Stimulated activated memory B cell treated with anti-CD40 and anti-IgM and Interleukin-4, amounts not matched to agents 10 μg/mL and 1 μg/mL and 100 μg/mL, for 72 hours (primary cell): ENCODE data around the gene GDI2.
"Not testable (repeated sequence)": the region's sequence is repeated elsewhere in the genome, so short reads cannot be mapped to it uniquely, and the experiment has no call there.

ENCODE experiments used
- ATAC-seq: fragments of 150-1000 bp; cut with Tn5 transposase; 2 replicates; pipeline ENCODE4 v1.10.0; 2021
- H3K27ac Mint-ChIP-seq: one replicate; pipeline ENCODE4 v1.8.0; 2022; ENCODE audit warnings: mild to moderate bottlenecking, mixed read lengths
- H3K27me3 Mint-ChIP-seq: one replicate; pipeline ENCODE4 v1.8.0; 2022; ENCODE audit warnings: mixed read lengths
- H3K36me3 Mint-ChIP-seq: one replicate; pipeline ENCODE4 v1.8.0; 2022; ENCODE audit warnings: mixed read lengths
- H3K4me1 Mint-ChIP-seq: one replicate; pipeline ENCODE4 v1.8.0; 2022; ENCODE audit warnings: mixed read lengths
- H3K4me3 Mint-ChIP-seq: one replicate; pipeline ENCODE4 v1.8.0; 2022; ENCODE audit warnings: mild to moderate bottlenecking, moderate library complexity, mixed read lengths
- H3K9me3 Mint-ChIP-seq: one replicate; pipeline ENCODE4 v1.8.0; 2022; ENCODE audit warnings: mixed read lengths

GDI2 gene

DNA sequence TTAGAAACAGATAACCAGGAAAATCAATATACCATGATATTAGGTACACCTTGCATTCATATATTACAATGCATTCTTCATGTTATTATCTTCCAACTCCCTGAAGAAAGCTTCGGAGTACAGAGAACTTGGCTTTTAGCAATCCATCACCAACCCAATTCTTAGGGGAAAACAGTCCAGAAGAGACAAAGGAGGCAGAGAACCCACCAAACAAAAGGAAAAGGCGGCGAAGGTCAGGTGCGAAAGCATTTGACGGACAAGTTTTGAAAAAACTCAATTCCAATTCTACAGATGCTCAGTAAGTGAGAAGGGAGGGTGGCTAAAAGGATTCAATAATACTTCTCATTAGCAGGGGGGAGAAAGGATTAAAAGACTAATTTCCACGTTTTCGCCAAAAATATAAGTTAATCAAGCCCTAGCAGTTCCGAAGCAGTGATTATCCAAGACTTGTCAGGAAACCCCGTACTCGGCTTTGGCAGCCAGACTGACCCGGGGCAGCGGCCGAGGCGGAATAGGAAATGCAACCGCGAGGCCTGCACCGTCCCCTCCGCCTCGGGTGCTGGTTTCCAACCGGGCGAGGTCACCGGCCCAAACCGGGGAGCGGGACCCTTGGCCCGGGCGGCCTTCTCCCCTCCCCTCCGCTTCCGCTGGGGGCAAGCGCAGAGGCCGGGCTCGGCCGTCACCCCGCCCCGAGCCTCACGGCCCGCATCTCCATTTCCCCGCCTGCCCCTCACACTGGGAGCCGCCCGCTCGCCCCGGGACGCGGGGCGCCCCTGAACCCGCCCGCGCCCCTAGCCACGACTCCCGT, 747 bp downstream of the GDI2 start:
- H3K27ac Mint-ChIP-seq = peak overlapping the region; percentile 88
- H3K27me3 Mint-ChIP-seq = no peaks in the 10 kb centered on the region
- peak; percentile 59 for ATAC-seq
- peaks cover 83% of the 10 kb centered on the region for H3K4me1 Mint-ChIP-seq
- peaks cover 18% of the 10 kb centered on the region for H3K36me3 Mint-ChIP-seq
- no peaks in the 10 kb centered on the region for H3K9me3 Mint-ChIP-seq
- peak overlapping the region; percentile 96 for H3K4me3 Mint-ChIP-seq

DNA sequence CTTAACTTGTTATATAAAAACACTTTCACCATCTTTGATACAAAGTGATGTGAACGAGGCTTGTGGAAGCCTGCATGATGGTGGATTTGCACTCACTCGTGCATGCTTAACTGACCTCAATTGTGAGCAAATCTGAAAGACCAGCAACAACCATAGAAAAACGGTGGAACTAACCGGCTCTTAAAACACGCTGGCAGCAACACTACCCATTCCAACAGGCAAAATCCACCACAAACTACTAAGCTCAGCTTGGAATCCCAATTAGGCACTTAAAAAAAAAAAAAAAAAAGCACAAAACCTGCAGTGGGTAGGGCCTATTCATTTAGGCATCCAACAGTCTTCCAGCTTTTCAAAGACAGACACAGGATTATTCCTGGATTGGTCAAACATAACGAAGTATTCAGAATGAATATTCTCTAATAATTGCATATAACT, 1.8 kb downstream of the GDI2 start:
- Mint-ChIP-seq H3K9me3 (no peaks in the 10 kb centered on the region), H3K4me1 (peaks cover 81% of the 10 kb centered on the region)

DNA sequence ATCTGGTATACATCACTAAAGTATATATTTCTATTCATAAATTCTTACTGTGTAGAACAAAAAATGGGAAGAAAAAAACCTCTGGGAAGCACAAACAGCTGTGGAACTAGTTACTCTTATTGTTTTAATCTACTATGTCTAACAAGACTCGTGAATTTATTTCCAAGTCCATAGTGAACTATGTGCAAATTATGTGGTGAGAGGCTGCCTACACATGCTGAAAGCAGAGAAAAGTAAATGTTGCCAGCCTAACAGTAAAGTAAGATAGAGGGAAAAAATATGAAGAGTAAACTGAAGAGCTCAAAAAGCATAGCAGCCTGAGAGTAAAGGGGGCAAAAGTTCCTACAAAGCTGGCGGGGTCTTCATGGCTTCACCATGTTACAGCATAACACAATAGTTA, 3.0 kb downstream of the GDI2 start:
- peak overlapping the region; percentile 96 for H3K4me3 Mint-ChIP-seq
- H3K4me1 Mint-ChIP-seq = peaks cover 79% of the 10 kb centered on the region
- peaks cover 24% of the 10 kb centered on the region for H3K36me3 Mint-ChIP-seq

More for the DNA sequence above, 1.8 kb downstream of the GDI2 start:
- peaks cover 18% of the 10 kb centered on the region for H3K36me3 Mint-ChIP-seq
- peak overlapping the region; percentile 88 for H3K27ac Mint-ChIP-seq
- H3K4me3 Mint-ChIP-seq = peak overlapping the region; percentile 96
- no peaks in the 10 kb centered on the region for H3K27me3 Mint-ChIP-seq
- no peak for ATAC-seq

DNA sequence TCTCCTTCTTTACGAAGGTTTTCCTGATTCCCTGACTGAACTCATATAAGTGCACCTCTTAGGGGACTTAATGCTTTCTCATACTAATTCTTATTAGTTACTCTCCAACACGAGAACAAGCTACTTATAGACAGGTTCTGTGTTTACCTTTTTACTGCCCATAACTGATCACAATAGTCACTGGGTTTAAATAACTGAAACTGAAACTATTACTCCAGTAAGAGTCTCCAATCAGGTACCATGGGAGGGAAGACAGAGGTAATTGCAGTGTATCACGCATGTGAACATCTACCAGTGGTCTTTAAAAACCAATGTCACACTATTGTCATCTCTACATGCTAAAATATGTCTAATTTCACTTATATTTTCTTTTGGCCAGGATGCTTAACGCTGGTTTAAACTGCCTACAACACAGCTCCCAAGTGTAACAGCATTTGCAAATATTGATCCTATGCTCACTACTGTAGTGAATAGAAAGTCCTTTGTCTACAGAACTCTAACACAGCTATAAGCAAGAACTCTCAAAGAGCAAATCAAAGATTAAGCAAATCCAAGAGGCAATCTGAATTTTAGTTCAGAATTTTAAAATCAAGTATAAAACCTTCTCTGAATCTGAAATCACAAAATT, 3.6 kb downstream of the GDI2 start:
- H3K36me3 Mint-ChIP-seq = peaks cover 25% of the 10 kb centered on the region

More for the DNA sequence above, 3.0 kb downstream of the GDI2 start:
- H3K9me3 Mint-ChIP-seq = no peaks in the 10 kb centered on the region
- H3K27me3 Mint-ChIP-seq = no peaks in the 10 kb centered on the region
- no peak for ATAC-seq
- H3K27ac Mint-ChIP-seq = no peak overlapping the region

DNA sequence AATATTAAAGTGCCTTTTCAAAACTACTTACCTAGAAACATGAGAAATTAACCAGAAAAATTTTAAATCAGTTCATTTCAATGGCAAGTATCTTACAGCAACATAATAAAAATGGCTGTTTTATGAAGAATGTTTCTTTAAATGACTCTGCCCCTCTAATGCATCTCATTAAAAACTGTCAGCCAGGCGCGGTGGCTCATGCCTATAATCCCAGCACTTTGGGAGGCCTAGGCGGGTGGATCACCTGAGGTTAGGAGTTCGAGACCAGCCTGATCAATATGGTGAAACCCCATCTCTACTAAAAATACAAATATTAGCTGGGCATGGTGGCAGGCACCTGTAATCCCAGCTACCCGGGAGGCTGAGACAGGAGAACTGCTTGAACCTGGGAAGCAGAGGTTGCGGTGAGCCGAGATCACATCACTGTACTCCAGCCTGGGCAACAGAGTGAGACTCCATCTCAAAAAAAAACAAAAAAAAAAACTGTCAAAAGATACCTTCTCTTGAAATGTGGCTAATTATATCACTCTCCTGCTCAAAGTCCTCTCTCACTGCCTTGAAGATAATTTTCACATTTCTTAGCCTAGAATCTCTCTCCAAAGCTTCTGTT, 4.3 kb downstream of the GDI2 start:
- not testable (repeated sequence) for H3K27me3 Mint-ChIP-seq, H3K9me3 Mint-ChIP-seq, ATAC-seq
- Mint-ChIP-seq H3K36me3 (peaks cover 31% of the 10 kb centered on the region), H3K4me3 (peak overlapping the region; percentile 96), H3K27ac (peak overlapping the region; percentile 45), H3K4me1 (peaks cover 75% of the 10 kb centered on the region)

More for the DNA sequence above, 3.6 kb downstream of the GDI2 start:
- Mint-ChIP-seq H3K4me3 (peak overlapping the region; percentile 96), H3K27ac (peak overlapping the region; percentile 45), H3K27me3 (no peaks in the 10 kb centered on the region), H3K4me1 (peaks cover 74% of the 10 kb centered on the region), H3K9me3 (no peaks in the 10 kb centered on the region)
- no peak for ATAC-seq

DNA sequence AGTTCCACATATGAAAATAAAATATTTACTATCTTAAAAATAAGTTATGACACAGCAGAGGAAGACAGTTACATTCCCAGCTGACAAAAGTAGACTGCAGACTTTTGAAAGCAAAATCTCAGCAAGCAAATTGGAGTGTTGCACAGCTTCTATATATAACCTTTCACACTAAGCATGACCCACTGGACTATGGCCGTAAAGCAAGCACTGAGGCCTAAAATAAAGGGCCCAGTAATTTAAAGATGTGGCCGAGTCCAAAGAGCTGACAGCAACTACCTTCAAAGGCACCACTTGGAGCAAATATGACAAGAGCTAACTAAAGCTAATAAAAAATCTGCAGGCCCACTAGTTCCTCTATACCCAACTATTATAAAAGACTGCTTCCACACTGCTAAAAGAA, 6.5 kb downstream of the GDI2 start:
- Mint-ChIP-seq H3K4me1 (peaks cover 78% of the 10 kb centered on the region), H3K27me3 (no peaks in the 10 kb centered on the region), H3K27ac (peak overlapping the region; percentile 46), H3K9me3 (no peaks in the 10 kb centered on the region), H3K4me3 (peak overlapping the region; percentile 9), H3K36me3 (peaks cover 30% of the 10 kb centered on the region)
- no peak for ATAC-seq

DNA sequence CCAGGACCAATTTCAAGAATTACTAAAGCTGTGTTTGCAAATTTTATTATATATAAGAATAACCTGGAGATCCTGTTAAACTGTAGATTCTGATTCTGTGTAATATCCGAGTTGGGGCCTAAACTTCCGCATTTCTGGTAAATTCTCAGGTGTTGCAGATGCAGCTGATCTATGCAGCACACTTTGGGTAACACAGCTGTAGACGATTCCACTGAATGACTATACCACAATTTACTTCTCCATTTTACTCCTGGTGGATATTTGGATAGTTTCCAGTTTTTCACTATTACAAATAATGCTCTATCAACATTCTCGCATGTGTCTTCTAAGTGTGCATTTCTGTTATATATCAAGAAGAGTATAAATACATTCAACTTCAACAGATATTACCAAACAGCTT, 7.5 kb downstream of the GDI2 start:
- H3K36me3 Mint-ChIP-seq = peaks cover 25% of the 10 kb centered on the region
- no peaks in the 10 kb centered on the region for H3K9me3 Mint-ChIP-seq
- ATAC-seq = peak; percentile 68

DNA sequence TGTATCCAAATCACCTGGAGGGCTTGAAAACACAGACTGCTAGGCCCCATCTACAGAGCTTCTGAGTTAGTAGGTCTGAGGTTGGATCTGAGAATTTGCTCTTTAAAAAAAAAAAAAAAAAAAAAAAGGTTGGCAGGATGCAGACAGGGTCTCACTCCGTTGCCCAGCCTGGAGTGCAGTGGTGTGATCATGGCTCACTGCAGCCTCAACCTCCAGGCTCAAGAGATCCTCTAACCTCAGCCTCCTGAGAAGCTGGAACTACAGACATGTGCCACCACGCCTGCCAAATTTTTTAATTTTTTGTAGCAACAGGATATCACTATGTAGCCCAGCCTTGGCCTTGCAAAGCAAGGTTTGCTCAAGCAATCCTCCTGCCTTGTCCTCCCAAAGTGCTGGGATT, 8.0 kb downstream of the GDI2 start:
- no peak overlapping the region for H3K4me3 Mint-ChIP-seq
- H3K27ac Mint-ChIP-seq = no peak overlapping the region
- H3K36me3 Mint-ChIP-seq = peaks cover 28% of the 10 kb centered on the region
- H3K27me3 Mint-ChIP-seq = no peaks in the 10 kb centered on the region
- H3K9me3 Mint-ChIP-seq = no peaks in the 10 kb centered on the region
- H3K4me1 Mint-ChIP-seq = peaks cover 63% of the 10 kb centered on the region
- ATAC-seq = no peak

More for the DNA sequence above, 7.5 kb downstream of the GDI2 start:
- H3K27ac Mint-ChIP-seq = no peak overlapping the region
- H3K27me3 Mint-ChIP-seq = no peaks in the 10 kb centered on the region
- peaks cover 67% of the 10 kb centered on the region for H3K4me1 Mint-ChIP-seq
- H3K4me3 Mint-ChIP-seq = no peak overlapping the region

DNA sequence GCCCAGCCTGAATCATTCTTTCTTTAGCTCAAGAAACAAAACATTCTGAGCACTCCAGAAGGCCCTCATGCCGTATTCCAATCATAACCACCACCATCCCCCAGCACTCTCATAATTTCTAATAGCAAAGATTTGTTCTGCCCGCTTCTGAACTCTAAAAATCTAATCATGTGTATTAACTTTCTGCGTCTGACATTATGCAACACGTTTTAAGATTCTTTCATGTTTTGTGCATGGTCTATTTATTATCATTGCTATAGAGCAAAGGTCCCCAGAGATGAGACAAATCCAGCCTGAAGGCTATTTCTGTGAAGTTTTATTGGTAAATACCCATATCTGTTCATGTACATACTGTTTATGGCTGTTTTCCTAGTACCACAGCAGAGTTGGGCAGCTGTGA, 8.8 kb downstream of the GDI2 start:
- Mint-ChIP-seq H3K27ac (peak overlapping the region; percentile 22), H3K27me3 (no peaks in the 10 kb centered on the region), H3K36me3 (peaks cover 34% of the 10 kb centered on the region), H3K4me3 (no peak overlapping the region), H3K4me1 (peaks cover 55% of the 10 kb centered on the region), H3K9me3 (no peaks in the 10 kb centered on the region)
- ATAC-seq = no peak

DNA sequence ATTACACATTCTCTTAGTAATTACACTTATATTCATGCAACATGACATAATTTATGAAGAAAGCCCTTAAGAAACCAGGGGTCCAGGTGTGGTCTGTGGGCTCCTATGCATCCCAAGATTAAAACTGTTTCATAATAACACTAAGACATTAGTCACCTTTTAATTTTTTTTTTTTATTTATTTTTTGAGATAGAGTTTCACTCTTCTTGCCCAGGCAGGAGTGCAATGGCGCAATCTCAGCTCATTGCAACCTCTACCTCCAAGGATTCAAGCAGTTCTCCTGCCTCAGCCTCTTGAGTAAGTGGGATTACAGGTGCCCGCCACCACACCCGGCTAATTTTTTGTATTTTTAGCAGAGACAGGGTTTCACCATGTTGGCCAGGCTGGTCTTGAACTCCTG, 12.5 kb downstream of the GDI2 start:
- ATAC-seq = no peak
- H3K27ac Mint-ChIP-seq = no peak overlapping the region
- no peaks in the 10 kb centered on the region for H3K9me3 Mint-ChIP-seq
- no peak overlapping the region for H3K4me3 Mint-ChIP-seq
- H3K27me3 Mint-ChIP-seq = no peaks in the 10 kb centered on the region
- peaks cover 28% of the 10 kb centered on the region for H3K4me1 Mint-ChIP-seq
- peaks cover 37% of the 10 kb centered on the region for H3K36me3 Mint-ChIP-seq

DNA sequence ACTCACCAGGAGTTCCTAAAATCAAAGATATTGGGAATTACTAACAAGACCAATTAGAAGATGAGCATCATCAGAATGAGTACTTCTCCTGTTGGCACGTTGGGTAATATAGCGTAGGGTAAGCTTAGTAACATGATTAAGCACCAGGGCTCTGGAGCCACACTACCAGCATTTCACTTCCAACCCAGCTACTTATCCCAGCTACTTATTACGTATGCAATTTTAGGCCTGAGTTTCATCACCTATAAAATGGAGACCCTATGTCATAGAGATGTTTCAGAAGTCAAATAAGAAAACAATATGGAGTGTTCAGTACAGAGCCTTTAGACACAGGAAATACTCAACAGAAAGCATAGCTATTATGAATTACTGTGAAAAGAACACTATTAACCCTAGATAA, 19.0 kb downstream of the GDI2 start:
- peaks cover 4% of the 10 kb centered on the region for H3K4me1 Mint-ChIP-seq
- no peaks in the 10 kb centered on the region for H3K9me3 Mint-ChIP-seq
- H3K27me3 Mint-ChIP-seq = no peaks in the 10 kb centered on the region
- no peak for ATAC-seq
- H3K27ac Mint-ChIP-seq = no peak overlapping the region
- H3K4me3 Mint-ChIP-seq = no peak overlapping the region
- peaks cover 35% of the 10 kb centered on the region for H3K36me3 Mint-ChIP-seq

DNA sequence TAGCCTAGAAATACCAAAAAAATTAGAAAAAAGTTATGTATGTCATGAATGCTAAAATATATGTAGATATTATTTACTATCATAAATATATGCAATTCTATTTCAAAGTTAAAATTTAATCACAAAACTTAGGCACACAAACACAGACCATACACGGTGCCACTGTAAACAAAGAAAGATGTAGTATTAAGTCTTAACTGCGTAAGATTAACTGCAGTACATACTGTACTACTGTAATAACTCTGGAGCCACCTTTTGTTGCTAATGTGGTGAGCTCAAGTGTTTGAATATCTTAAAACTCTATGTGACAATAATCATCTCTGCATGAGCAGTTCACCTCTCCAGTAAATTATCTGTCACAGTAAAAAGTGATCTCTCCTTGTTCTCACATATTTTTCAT, 23.6 kb downstream of the GDI2 start:
- peaks cover 61% of the 10 kb centered on the region for H3K36me3 Mint-ChIP-seq
- H3K27ac Mint-ChIP-seq = no peak overlapping the region
- no peak overlapping the region for H3K4me3 Mint-ChIP-seq
- no peak for ATAC-seq
- peaks cover 10% of the 10 kb centered on the region for H3K4me1 Mint-ChIP-seq
- H3K27me3 Mint-ChIP-seq = no peaks in the 10 kb centered on the region
- H3K9me3 Mint-ChIP-seq = no peaks in the 10 kb centered on the region

DNA sequence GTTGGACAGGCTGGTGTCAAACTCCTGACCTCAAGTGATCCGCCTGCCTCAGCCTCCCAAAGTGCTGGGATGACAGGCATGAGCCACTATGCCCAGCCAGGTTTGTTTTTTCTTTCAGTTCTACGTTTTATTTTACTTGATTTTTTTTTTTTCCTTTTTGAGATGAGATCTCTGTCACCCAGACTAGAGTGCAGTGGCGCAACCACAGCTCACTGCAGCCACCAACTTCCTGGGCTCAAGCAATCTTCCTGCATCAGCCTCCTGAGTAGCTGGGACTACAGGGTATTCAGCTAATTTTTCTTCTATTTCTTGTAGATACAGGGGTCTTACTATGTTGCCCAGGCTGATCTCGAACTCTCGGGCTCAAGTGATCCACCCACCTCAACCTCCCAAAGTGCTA, 24.3 kb downstream of the GDI2 start:
- Mint-ChIP-seq H3K27ac (no peak overlapping the region), H3K9me3 (no peaks in the 10 kb centered on the region), H3K4me1 (peaks cover 16% of the 10 kb centered on the region), H3K36me3 (peaks cover 67% of the 10 kb centered on the region), H3K27me3 (no peaks in the 10 kb centered on the region), H3K4me3 (no peak overlapping the region)
- no peak for ATAC-seq

DNA sequence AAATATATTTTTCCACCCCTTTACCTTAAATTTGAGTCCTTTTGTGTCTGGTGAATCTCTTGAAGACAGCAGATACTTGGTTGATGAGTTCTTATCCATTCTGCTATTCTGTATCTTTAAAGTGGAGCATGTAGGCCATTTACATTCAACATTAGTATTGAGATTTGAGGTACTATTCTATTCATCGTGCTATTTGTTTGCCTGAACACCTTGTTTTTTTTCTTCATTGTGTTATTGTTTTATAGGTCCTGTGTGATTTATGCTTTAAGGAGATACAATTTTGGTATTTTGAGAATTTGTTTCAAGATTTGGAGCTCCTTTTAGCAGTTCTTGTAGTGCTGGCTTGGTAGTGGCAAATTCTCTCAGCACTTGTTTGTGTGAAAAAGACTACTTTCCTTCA, 29.9 kb downstream of the GDI2 start:
- Mint-ChIP-seq H3K4me3 (no peak overlapping the region), H3K4me1 (peaks cover 53% of the 10 kb centered on the region), H3K36me3 (peaks cover 87% of the 10 kb centered on the region), H3K27ac (no peak overlapping the region), H3K27me3 (no peaks in the 10 kb centered on the region), H3K9me3 (no peaks in the 10 kb centered on the region)
- ATAC-seq = no peak

DNA sequence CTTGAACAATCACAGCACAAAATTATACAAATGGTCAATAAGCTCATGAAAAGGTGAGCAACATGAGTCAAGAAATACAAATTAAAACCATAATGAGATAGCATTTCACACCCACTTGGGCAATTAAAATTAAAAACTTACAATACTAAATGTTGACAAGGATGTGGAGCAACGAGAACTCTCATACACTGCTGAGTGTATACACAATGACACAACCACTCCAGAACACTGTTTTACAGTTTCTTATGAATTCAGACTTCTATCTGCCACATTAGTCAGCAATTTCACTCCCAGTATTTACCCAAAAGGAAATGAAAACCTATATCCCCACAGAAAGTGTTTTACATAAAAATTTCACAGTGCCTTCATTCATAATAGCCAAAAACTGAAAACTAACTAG, 31.1 kb downstream of the GDI2 start:
- Mint-ChIP-seq H3K4me3 (no peak overlapping the region), H3K9me3 (no peaks in the 10 kb centered on the region), H3K27me3 (no peaks in the 10 kb centered on the region), H3K4me1 (peaks cover 51% of the 10 kb centered on the region), H3K27ac (no peak overlapping the region), H3K36me3 (peaks cover 88% of the 10 kb centered on the region)
- ATAC-seq = no peak
